GM18873 (cell line): ENCODE data around the gene TRERF1.
"Not testable (repeated sequence)": the region's sequence is repeated elsewhere in the genome, so short reads cannot be mapped to it uniquely, and the experiment has no call there.

Source experiments
- ATAC-seq: cut with Tn5 transposase; IDR thresholded peaks from one replicate; pipeline ENCODE4 v1.9.1; 2021; ENCODE audit warnings: mild to moderate bottlenecking, moderate library complexity, moderate number of reproducible peaks; ENCODE audit not compliant: unreplicated experiment, low FRiP score

The TRERF1 gene

DNA sequence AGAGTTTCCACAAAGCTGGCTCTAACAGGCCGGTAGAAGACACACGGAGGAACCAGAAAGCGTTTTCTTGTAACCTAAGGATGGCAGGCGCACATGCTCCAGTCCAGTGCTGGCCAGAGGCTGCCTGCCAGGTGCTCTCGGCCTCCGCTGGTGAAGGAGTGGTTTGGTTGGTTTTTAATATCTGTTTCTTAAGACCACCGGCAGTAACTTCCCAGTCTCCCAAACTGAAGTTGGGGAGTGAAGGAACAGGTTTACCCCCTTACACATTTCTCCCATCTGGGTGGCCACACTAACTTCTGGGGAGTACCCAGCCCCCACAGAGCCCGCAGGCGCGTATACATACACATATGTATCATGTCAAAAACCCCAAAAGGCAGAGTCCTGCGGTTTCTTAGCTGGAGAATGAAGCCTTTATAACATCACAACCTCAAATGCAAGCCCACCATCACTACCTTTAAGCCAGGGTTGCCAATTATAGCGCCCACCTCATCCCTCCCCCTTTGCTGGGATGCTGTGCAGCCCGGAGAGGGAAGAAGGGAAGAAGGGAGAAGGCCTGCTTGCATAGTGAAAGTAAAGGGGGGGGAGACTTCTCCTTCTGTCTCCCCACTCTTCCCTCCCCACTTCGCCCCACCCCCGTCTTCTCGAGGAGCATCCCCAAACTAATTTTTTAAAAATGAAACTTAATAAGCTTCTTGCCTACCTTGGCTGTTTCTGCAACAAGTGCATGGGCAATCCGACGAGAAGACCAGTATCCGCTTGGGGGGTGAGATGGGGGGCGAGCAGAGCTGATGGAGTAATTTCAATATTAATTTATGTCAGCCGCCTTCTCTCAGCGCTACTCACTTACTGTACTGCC, 1.0 kb downstream of the TRERF1 start:
- ATAC-seq = no peak

DNA sequence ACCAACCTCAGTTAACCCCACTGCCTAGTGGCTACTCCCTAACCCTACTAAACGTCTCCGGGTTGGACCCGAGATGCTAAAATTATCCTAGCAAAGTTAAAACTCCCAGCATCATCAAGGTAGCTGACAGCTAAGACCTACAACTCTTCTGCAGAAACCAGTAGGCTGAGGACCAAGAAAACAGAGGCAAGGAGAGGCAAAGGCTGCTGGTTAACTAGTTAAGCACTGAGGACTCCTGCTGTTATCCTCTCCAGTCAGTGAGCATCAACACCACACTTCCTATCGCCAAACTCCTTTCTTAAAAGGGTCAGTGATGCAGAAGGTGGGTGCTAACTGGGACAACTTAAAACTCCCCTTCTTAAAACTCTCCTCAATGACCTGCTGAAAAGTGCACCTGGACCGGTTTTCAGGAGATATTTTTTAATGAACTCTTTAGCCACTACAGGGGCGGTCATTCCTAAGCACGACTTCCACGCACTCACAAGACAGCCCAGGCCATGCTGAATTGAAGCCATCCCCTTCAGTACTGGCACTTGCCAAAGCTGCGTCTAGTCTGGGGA, 1.7 kb downstream of the TRERF1 start:
- no peak for ATAC-seq

DNA sequence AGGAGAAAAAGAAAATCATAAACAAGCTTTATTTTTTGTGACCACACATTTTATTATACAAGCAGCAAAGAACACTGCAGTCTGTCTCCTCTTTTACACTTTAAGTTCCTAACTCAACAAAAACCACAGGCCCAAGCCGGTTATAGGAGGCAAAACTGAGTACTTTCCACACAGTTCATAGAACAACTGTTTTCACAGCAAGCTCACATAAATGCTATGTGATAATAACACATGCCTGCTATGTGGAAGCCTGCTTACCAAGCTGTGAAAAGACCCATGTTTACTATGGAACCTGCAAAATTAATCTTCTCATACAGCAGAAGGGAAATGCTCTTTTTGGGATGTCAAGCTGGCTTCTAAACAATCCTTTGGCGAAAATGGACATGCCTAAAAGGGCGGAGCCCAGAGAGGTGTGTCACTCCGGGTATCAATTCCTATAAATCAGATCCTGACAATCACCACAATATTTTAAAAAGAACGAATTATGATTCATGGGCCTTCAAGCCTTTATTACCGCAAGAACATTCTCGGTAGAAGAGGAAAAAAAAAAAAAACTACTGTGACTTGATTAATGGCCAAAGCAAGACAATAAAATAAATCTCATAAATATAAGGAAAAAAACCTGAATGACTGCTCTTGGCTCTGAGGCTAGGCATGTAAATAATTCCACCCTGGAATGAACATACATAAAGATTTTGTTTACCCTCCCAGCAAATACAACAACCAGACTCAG, 2.6 kb downstream of the TRERF1 start:
- no peak for ATAC-seq

- ATAC-seq = no peak
Measured at GRCh38 chr6:42448391-42448790, 3.3 kb downstream of the TRERF1 start.

DNA sequence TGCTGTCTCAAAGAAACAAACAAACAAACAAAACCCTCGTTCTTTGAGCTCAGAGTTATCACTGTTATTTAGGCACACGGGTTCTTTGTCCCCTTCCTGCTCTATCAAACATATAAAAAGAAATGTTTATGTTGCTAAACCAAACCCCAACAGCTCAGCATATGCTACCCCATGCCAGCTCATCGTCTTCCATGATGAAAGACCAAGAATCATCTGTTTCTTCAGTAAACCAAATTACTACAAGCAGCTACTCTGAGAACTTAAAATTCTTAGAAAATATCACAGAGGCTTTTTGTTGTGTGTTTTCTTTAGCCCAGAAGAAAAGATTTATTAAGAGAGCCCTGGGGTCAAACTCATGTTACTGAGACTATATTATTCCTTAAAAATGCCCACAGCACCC, 4.7 kb downstream of the TRERF1 start:
- no peak for ATAC-seq

DNA sequence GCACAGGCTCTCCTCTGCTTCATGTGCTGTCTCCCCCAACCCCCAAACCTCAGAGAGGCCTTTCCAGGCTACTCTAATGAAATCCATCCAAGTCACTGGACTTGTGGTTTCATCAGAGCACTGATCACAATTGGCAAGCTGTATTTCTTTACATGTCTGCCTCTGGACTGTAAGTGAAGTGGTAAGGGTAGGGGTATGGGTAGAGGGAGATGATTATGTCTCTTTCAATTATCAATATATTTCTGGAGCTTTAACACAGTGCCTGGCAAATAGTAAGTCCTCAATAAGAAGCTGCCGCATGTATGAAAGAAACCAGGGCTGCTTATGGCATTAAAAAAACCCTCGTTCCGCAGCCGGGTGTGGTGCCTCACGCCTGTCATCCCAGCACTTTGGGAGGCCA, 5.4 kb downstream of the TRERF1 start:
- ATAC-seq = no peak

GRCh38 chr6:42445955-42446354, 5.8 kb downstream of the TRERF1 start:
- ATAC-seq = not testable (repeated sequence)

GRCh38 chr6:42443312-42444060, 8.2 kb downstream of the TRERF1 start:
- ATAC-seq = no peak

- ATAC-seq = no peak
Measured at GRCh38 chr6:42441697-42442081, 10.0 kb downstream of the TRERF1 start.

DNA sequence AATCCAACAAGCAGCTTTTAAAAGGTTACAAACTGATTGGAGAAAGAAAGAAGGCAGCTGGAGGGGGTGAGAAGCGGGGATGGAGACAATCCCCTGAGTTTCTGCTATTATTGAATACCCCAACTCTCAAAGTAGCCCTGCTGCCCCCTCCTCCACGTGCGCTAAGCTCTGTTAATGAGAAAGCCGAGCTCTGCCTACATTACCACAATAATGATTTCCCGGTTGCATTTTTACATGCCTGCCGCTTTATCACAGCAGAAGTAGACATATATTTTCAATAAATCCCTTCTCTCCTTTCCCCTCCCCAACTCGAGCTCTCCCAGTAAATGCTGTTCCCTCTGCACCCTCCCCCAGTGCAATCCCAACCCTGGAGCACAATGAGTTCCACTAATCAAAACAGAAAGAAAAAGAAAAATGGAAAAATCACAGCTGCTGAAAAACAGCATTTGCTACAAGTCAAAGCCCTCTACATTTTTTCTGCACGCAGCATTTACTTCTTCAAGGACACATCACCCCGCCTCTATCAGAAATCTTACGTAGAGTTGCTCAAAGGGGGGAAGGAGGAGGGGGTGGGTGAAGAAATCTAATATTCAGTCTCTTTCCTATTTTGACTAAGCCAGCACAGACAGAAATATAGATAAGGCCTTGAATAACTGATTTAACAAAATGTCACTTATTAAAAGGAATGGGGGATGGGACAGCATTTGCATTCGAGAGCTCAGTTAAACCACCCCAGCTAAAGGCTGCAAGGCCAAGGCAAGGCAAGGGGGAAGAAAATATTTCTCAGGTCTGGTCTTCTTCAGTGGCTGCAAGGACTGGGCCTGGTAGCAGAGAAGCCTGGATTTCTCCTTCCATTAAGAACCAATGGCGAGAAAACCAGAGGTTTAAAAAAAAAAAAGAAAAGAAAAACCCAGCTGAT, 10.7 kb downstream of the TRERF1 start:
- ATAC-seq = no peak

- ATAC-seq = no peak
Measured at GRCh38 chr6:42440027-42440426, 11.7 kb downstream of the TRERF1 start.

GRCh38 chr6:42436825-42437224, 14.9 kb downstream of the TRERF1 start:
- no peak for ATAC-seq

DNA sequence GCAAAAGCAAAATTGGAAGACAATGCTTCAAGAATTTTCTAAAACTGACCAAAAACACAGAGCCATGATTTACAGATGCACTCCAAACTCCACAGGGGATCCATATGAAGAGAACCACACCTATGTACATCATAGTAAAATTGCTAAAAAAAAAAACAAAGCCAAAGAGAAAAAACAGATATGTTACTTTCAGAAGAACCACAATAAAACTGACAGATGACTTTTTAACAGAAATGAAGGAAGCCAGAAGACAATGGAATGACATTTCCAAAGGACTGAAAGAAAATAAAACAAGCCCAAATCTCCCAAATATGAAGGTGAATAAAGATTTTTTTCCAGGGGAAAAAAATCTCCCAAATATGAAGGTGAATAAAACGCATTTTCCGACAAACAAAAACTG, 17.5 kb downstream of the TRERF1 start:
- no peak for ATAC-seq

DNA sequence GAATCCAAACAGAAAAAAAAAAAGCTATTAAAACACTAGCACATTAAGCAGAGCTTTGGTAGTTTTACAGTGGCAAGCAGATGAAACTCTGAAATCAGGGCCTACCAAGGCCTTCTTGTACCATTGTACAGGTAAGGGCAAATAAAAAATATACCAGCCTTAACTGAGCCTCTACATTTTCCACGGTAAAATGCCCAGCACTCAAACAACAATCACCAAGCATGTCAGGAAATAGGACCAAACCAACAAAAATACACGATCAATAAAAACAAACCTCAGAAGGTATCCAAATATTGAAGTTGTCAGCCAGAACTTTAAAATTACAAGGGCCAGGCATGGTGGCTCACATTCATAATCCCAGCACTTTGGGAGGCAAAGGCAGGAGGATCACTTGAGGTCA, 18.3 kb downstream of the TRERF1 start:
- no peak for ATAC-seq

- ATAC-seq = no peak
Measured at GRCh38 chr6:42431877-42432276, 19.8 kb downstream of the TRERF1 start.

GRCh38 chr6:42431356-42431755, 20.4 kb downstream of the TRERF1 start:
- ATAC-seq = no peak

- ATAC-seq = no peak
Measured at GRCh38 chr6:42429836-42430235, 21.9 kb downstream of the TRERF1 start.

GRCh38 chr6:42429042-42429585, 22.6 kb downstream of the TRERF1 start:
- no peak for ATAC-seq

DNA sequence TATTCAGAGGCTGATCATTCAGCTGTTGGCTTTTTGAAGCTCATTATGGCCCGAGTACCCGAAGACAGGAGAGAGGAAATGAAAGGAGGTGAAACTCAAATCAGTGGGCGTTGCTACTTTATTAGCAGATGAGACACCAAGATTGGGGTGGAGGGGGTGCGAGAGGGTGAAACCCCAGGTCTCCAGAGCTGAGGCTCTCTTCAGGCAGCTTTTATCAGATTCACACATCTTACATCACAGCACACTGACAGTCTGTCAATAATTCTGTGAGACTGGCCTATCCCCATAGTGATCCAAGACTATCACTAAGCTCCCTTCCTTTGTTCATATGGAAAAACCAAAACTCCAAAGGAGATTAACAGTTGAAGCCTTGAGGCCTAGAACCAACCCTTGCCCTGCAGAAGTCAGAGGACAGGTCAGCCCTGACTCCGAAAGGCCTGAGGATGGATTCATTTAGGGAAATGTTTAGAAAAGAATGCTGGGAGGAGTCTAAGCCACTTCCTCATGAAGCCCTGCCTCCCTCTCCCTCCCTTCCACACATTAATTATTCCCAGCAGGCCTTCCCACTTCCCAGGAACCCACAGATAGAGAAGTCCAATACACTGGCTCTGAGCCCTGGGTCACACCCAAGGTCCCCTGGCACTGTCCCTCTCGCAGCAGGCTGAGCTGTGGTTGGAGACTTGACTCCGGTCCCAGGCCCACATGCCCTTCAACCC, 23.2 kb downstream of the TRERF1 start:
- no peak for ATAC-seq
